ENCODE data around the gene TSTD1.

- TF ChIP-seq, protein P1, sequence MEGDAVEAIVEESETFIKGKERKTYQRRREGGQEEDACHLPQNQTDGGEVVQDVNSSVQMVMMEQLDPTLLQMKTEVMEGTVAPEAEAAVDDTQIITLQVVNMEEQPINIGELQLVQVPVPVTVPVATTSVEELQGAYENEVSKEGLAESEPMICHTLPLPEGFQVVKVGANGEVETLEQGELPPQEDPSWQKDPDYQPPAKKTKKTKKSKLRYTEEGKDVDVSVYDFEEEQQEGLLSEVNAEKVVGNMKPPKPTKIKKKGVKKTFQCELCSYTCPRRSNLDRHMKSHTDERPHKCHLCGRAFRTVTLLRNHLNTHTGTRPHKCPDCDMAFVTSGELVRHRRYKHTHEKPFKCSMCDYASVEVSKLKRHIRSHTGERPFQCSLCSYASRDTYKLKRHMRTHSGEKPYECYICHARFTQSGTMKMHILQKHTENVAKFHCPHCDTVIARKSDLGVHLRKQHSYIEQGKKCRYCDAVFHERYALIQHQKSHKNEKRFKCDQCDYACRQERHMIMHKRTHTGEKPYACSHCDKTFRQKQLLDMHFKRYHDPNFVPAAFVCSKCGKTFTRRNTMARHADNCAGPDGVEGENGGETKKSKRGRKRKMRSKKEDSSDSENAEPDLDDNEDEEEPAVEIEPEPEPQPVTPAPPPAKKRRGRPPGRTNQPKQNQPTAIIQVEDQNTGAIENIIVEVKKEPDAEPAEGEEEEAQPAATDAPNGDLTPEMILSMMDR (IDR thresholded peaks at IDR 0.05 in 2 of 3, conservative IDR thresholded peaks at IDR 0.05 in 1 of 3; ENCODE audit: borderline replicate concordance in 1 of 3, insufficient read depth in 1 of 3, low read depth in 2 of 3, low read length in 2 of 3): no peak
- TF ChIP-seq POLR2AphosphoS5 (IDR thresholded peaks at IDR 0.05; ENCODE audit: low read depth, low read length) (no peak), ZNF274 (IDR thresholded peaks at IDR 0.05; ENCODE audit: low read depth, low read length) (no peak), EGR1 (IDR thresholded peaks at IDR 0.05; ENCODE audit: low read depth) (no peak), YY1 (IDR thresholded peaks at IDR 0.05; ENCODE audit: extremely low read depth, insufficient replicate concordance, low read depth, low read length) (no peak), RAD21 (IDR thresholded peaks at IDR 0.05; ENCODE audit: low read depth) (no peak), POLR2A (IDR thresholded peaks at IDR 0.05; ENCODE audit: borderline replicate concordance, extremely low read depth, insufficient read depth, insufficient read length) (no peak), EZH2phosphoT487 (IDR thresholded peaks at IDR 0.05; ENCODE audit: borderline replicate concordance) (no peak)
These were observed 42.0 kb upstream of the TSTD1 start for GRCh38 chr1:161080441-161081405.
